ENCODE results near the gene NUP62CL. TPM values are rescaled to one million over a fixed set of nuclear protein-coding genes. Genes with fewer than 3 reads are reported as not detected.

The NUP62CL gene
- total RNA-seq, 2 donors from 2014 or later: 6.4 to 12.5 TPM

DNA sequence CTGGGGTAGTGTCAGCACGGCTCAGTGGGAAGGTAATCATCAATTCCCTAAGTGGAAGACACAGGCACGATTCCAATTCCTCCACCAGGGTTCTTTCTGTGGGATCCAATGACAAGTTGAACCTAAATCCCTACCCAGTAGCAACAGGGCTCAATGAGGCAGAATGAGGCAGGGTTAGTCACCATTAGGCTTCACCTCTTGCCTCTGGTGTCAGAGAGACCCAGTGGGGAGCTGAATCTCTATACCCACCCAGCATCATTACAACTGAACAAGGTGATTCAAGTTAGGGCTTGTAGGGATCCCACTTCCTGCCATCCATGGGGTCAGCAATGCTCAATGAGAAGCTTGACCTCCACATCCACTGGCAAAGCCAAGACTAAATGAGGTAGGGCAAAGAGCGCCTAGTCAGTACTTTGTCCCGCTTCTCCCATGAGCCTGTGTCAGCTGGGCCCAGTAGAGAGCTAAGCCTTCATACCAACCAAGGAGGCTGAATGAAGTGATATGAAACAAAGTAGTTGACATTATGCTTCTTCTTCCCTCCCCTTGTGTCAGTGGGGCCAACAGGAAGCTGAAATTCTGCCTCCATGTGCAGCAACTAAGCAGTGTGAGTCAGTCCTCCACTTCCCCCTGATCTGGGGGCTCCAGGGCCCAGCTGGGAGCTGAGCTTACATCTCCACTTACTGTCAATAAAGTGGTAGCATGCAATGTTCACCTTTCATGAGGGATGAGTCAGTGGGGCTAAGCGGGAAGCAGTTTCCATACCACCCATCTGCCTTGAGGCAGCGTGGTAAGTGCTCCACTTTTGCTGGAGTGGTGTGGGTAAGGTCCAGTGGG, 51.2 kb downstream of the NUP62CL start:
- H3K9me3 ChIP-seq (ENCODE audit: control insufficient read depth, low read length): no peaks in the 10 kb centered on the region
- H3K27me3 ChIP-seq (ENCODE audit: control insufficient read depth, insufficient read depth, low read length, poor library complexity, severe bottlenecking): no peaks in the 10 kb centered on the region
- H3K27me3 Mint-ChIP-seq (ENCODE audit: insufficient read depth): no peaks in the 10 kb centered on the region
- WGBS, 2 experiments (ENCODE audit: insufficient coverage in 1 of 2, insufficient read length in 1 of 2): 92% methylated on average over 4 of the region's 6 CpGs; no CpG with 5 or more reads in 1 of the 2 experiments
- DNase-seq: peak; percentile 41
- no peak for TF ChIP-seq CTCF (conservative IDR thresholded peaks at IDR 0.05)
- peaks cover 35% of the 10 kb centered on the region for H3K9me3 Mint-ChIP-seq
- H3K36me3 ChIP-seq (ENCODE audit: control insufficient read depth, insufficient read depth, low read length): no peaks in the 10 kb centered on the region
- H3K4me1 ChIP-seq (ENCODE audit: control insufficient read depth, insufficient read depth, low read length): no peaks in the 10 kb centered on the region
- H3K4me3 Mint-ChIP-seq: peak overlapping the region; percentile 66
- H3K9ac ChIP-seq (ENCODE audit: extremely low read depth, low read length, poor library complexity, severe bottlenecking): no peak overlapping the region
- peak overlapping the region; percentile 56 for H3K4me3 ChIP-seq (ENCODE audit: low read length)
- no peak overlapping the region for H3K27ac ChIP-seq (ENCODE audit: low read depth, low read length)
- no peak overlapping the region for H3K27ac Mint-ChIP-seq
- H3K4me1 Mint-ChIP-seq: no peaks in the 10 kb centered on the region
- H3K36me3 Mint-ChIP-seq (ENCODE audit: low read depth): peaks cover 5% of the 10 kb centered on the region

DNA sequence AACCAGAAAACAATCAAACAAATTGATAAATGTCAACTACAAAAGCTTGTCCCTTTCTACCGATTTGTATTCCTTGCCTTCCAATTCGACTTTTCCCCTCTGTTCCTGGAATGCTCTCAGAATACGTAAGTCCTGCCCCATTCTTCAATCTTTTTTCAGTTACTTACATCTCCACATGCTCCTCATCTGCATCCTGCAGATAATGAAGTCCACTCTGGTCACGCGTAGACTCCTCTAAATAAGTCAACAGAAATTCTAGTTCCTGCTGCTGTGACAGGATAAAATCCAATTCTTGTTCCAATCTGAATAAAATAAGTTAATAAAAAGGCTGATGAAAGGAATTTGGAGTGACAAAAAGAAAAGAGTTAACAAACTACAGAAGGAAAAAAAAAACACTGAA, 53.2 kb downstream of the NUP62CL start:
- Mint-ChIP-seq H3K4me1 (no peaks in the 10 kb centered on the region), H3K36me3 (ENCODE audit: low read depth) (peaks cover 5% of the 10 kb centered on the region), H3K9me3 (peaks cover 38% of the 10 kb centered on the region), H3K4me3 (no peak overlapping the region), H3K27me3 (ENCODE audit: insufficient read depth) (no peaks in the 10 kb centered on the region), H3K27ac (no peak overlapping the region)
- H3K9me3 ChIP-seq (ENCODE audit: control insufficient read depth, low read length): no peaks in the 10 kb centered on the region
- no peak for DNase-seq
- no peak overlapping the region for H3K4me3 ChIP-seq (ENCODE audit: low read length)
- 60 to 80% methylated on average over 1 to 5 of the region's 5 CpGs for WGBS, 2 experiments (ENCODE audit: insufficient coverage in 1 of 2, insufficient read length in 1 of 2)
- H3K9ac ChIP-seq (ENCODE audit: extremely low read depth, low read length, poor library complexity, severe bottlenecking): no peak overlapping the region
- H3K27me3 ChIP-seq (ENCODE audit: control insufficient read depth, insufficient read depth, low read length, poor library complexity, severe bottlenecking): no peaks in the 10 kb centered on the region
- H3K27ac ChIP-seq (ENCODE audit: low read depth, low read length): no peak overlapping the region
- H3K36me3 ChIP-seq (ENCODE audit: control insufficient read depth, insufficient read depth, low read length): no peaks in the 10 kb centered on the region
- no peaks in the 10 kb centered on the region for H3K4me1 ChIP-seq (ENCODE audit: control insufficient read depth, insufficient read depth, low read length)
- TF ChIP-seq CTCF (conservative IDR thresholded peaks at IDR 0.05): no peak

DNA sequence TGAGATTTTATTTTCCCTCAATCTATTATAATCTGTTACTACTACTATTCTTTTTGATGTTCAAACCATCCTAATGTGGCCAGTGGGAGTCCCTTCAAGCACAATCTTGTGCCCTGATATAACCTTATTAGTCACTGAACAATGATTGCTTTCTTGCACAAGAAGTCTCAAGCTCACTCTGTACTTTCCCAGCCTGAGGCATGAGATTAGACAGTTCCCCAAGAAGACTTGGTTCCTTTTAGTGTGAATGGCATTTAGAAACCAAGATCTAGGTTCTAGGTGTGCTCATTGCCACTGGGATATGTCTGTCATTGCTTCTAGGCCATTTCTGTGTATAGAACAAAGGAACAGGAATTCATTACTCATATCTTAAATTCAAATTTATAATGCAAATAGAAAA, 59.6 kb downstream of the NUP62CL start:
- peaks cover 25% of the 10 kb centered on the region for H3K9me3 Mint-ChIP-seq

More for the DNA sequence above, 59.6 kb downstream of the NUP62CL start:
- DNase-seq: no peak
- Histone ChIP-seq H3K9ac (ENCODE audit: extremely low read depth, low read length, poor library complexity, severe bottlenecking) (no peak overlapping the region), H3K4me1 (ENCODE audit: control insufficient read depth, insufficient read depth, low read length) (no peaks in the 10 kb centered on the region), H3K4me3 (ENCODE audit: low read length) (no peak overlapping the region), H3K36me3 (ENCODE audit: control insufficient read depth, insufficient read depth, low read length) (no peaks in the 10 kb centered on the region), H3K27ac (ENCODE audit: low read depth, low read length) (no peak overlapping the region), H3K27me3 (ENCODE audit: control insufficient read depth, insufficient read depth, low read length, poor library complexity, severe bottlenecking) (no peaks in the 10 kb centered on the region), H3K9me3 (ENCODE audit: control insufficient read depth, low read length) (no peaks in the 10 kb centered on the region)
- peaks cover 9% of the 10 kb centered on the region for H3K36me3 Mint-ChIP-seq (ENCODE audit: low read depth)
- no peaks in the 10 kb centered on the region for H3K27me3 Mint-ChIP-seq (ENCODE audit: insufficient read depth)
- no peak overlapping the region for H3K4me3 Mint-ChIP-seq
- TF ChIP-seq CTCF (conservative IDR thresholded peaks at IDR 0.05): no peak
- H3K4me1 Mint-ChIP-seq: no peaks in the 10 kb centered on the region
- H3K27ac Mint-ChIP-seq: no peak overlapping the region

Data from endodermal cell (in vitro differentiated cells).